22Rv1 (cell line): ENCODE measurements around the gene SLC13A4.

ENCODE experiments used
- H3K27ac ChIP-seq: fragments of 450-650 bp; 2 replicates; pipeline ENCODE4 v1.5.1; 2017
- CTCF ChIP-seq: fragments of 450-650 bp; IDR thresholded peaks from 2 replicates; pipeline ENCODE4 v1.5.1; 2017; ENCODE audit warnings: mild to moderate bottlenecking
- ZFX ChIP-seq: fragments of 450-650 bp; IDR thresholded peaks from 2 replicates; pipeline ENCODE4 v1.6.1; 2017; ENCODE audit warnings: antibody characterized with exemption, borderline replicate concordance

The SLC13A4 gene

GRCh38 chr7:135771051-135771450 is 43.1 kb upstream of the SLC13A4 start:
- H3K27ac ChIP-seq = no peak overlapping the region
- TF ChIP-seq ZFX = no peak
- TF ChIP-seq CTCF = no peak

GRCh38 chr7:135770139-135770710 is 42.2 kb upstream of the SLC13A4 start:
- no peak overlapping the region for H3K27ac ChIP-seq
- TF ChIP-seq ZFX (no peak), CTCF (no peak)

GRCh38 chr7:135769005-135769802 is 41.2 kb upstream of the SLC13A4 start:
- TF ChIP-seq ZFX (no peak), CTCF (no peak)
- H3K27ac ChIP-seq = no peak overlapping the region

- no peak for TF ChIP-seq ZFX
- H3K27ac ChIP-seq = no peak overlapping the region
Observed at GRCh38 chr7:135768467-135768866, 40.5 kb upstream of the SLC13A4 start.

- H3K27ac ChIP-seq = no peak overlapping the region
- no peak for TF ChIP-seq CTCF
- TF ChIP-seq ZFX = no peak
Observed at GRCh38 chr7:135768064-135768463, 40.1 kb upstream of the SLC13A4 start.

- H3K27ac ChIP-seq = no peak overlapping the region
- TF ChIP-seq CTCF = no peak
- no peak for TF ChIP-seq ZFX
Observed at GRCh38 chr7:135763261-135763660, 35.3 kb upstream of the SLC13A4 start.

- TF ChIP-seq ZFX (no peak), CTCF (no peak)
Observed at GRCh38 chr7:135761751-135762488, 33.9 kb upstream of the SLC13A4 start.

More at GRCh38 chr7:135761751-135762488, 33.9 kb upstream of the SLC13A4 start:
- no peak overlapping the region for H3K27ac ChIP-seq
